Nephron progenitor cell (in vitro differentiated cells): ENCODE measurements around the gene AFAP1.

ENCODE experiments used
- DNase-seq: peaks from one replicate; pipeline ENCODE4 v3.0.0; 2021
- H3K27ac Mint-ChIP-seq: 2 replicates; pipeline ENCODE4 v1.8.0; 2021; ENCODE audit warnings: mild to moderate bottlenecking, moderate library complexity, mixed read lengths
- H3K27me3 Mint-ChIP-seq: 2 replicates; pipeline ENCODE4 v1.8.0; 2021; ENCODE audit warnings: mild to moderate bottlenecking, low read depth, mixed read lengths; ENCODE audit not compliant: poor library complexity
- H3K36me3 Mint-ChIP-seq: 2 replicates; pipeline ENCODE4 v1.8.0; 2021; ENCODE audit warnings: low read depth, mixed read lengths
- H3K4me1 Mint-ChIP-seq: 2 replicates; pipeline ENCODE4 v1.8.0; 2021; ENCODE audit warnings: mixed read lengths
- H3K4me3 Mint-ChIP-seq: 2 replicates; pipeline ENCODE4 v1.8.0; 2021; ENCODE audit warnings: mild to moderate bottlenecking, moderate library complexity, mixed read lengths
- H3K9me3 Mint-ChIP-seq: 2 replicates; pipeline ENCODE4 v1.8.0; 2021; ENCODE audit warnings: mild to moderate bottlenecking, moderate library complexity, mixed read lengths
- CTCF ChIP-seq: fragments of 200-600 bp; sonication (generic); IDR thresholded peaks from 2 replicates; pipeline ENCODE4 v1.5.0; 2021; ENCODE audit warnings: antibody characterized with exemption

AFAP1 gene

DNA sequence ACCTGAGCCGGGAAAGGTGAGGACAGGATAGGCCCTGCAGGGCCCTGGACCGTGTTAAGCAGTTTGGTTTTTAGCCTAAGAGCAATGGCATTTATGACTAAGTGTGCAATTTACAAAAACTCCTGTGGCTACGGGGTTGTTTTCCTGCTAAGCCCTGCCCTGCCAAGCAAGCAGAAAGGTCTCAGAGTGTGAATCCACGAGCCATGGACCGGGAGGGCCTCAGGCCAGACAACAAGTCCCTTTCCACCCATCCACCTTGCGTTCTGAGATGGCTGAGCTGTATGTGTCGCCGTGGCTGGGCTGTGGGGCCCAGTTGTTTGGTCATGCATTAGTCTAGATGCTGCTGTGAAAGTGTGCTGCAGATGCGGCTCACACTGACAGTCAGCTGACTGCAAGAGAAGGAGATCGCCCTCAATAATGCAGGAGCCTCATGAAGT, 33.9 kb upstream of the AFAP1 start:
- H3K4me1 Mint-ChIP-seq, result peaks cover 43% of the 10 kb centered on the region
- peaks cover 4% of the 10 kb centered on the region for H3K9me3 Mint-ChIP-seq
- peaks cover 9% of the 10 kb centered on the region for H3K27me3 Mint-ChIP-seq

DNA sequence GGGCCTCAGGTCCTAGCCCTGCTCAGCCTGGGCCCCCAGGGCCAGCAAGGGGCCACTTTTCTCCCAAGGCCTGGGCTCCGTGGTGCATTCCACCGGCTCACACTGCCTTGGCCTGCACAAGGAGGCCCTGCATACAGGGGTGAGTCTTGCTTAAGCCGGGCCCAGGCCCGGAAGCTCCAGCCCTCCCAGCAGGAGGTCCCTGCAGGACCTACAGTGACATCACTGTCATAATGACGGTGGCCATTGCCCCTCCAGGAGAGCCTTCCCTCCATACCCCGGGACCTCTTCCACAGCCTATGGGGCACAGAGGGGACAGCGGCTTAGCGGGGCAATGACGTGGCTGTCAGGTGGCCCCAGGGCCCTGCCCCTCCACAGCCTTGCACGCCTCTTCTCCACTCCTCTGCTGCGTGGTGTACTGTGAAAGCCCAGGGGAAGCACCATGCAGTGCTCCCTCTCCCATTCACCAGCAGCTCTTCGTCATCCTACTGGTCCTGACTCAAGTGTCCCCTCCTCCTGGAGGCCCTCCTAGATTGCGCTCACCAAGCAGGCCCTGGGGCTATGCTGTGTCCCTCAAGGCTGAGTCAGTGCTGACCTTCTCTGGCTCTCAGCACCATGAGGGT, 32.3 kb upstream of the AFAP1 start:
- no peak overlapping the region for H3K4me3 Mint-ChIP-seq
- no peaks in the 10 kb centered on the region for H3K36me3 Mint-ChIP-seq
- no peak for DNase-seq
- peaks cover 11% of the 10 kb centered on the region for H3K27me3 Mint-ChIP-seq
- peaks cover 56% of the 10 kb centered on the region for H3K4me1 Mint-ChIP-seq
- peaks cover 2% of the 10 kb centered on the region for H3K9me3 Mint-ChIP-seq
- TF ChIP-seq CTCF, result no peak
- no peak overlapping the region for H3K27ac Mint-ChIP-seq

More for the DNA sequence above, 33.9 kb upstream of the AFAP1 start:
- DNase-seq, result no peak
- Mint-ChIP-seq H3K27ac (no peak overlapping the region), H3K36me3 (no peaks in the 10 kb centered on the region), H3K4me3 (no peak overlapping the region)
- no peak for TF ChIP-seq CTCF

- TF ChIP-seq CTCF, result no peak
- H3K27me3 Mint-ChIP-seq, result peaks cover 9% of the 10 kb centered on the region
- no peak overlapping the region for H3K27ac Mint-ChIP-seq
- no peak for DNase-seq
- no peak overlapping the region for H3K4me3 Mint-ChIP-seq
- H3K9me3 Mint-ChIP-seq, result no peaks in the 10 kb centered on the region
- H3K36me3 Mint-ChIP-seq, result no peaks in the 10 kb centered on the region
- H3K4me1 Mint-ChIP-seq, result peaks cover 60% of the 10 kb centered on the region
These were observed 31.5 kb upstream of the AFAP1 start for GRCh38 chr4:7971159-7971631.

DNA sequence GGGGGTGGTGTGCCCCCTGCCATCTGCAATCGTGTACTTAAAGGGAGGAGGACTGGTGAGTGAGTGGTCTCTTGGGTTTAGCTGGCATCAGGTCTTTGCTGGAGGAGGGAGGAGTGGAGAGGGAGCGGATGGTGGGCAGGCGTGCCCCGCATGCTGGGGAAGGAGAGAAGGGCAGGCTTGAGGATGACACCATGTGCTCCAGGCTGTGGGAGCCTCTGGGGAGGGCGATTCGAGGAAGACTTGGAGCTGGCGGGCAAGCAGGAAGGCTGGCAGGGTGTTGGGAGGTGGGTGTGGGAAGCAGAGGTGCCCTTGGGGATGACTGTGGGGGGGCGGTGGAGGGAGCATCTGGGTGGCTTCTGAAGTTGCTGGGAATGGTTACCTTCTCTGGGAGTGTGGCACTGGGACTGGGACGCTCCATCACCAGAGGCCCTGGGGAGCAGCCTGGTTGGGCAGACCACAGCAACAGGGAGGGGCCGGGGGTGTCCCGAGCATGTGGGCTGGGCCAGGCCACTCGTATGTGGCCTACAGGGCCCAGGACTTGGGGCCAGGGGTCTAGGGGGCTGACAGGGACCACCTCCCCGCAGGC, 30.8 kb upstream of the AFAP1 start:
- no peak for TF ChIP-seq CTCF

GRCh38 chr4:7968262-7968896, 28.7 kb upstream of the AFAP1 start:
- Mint-ChIP-seq H3K27me3 (peaks cover 6% of the 10 kb centered on the region), H3K36me3 (no peaks in the 10 kb centered on the region), H3K4me3 (no peak overlapping the region), H3K27ac (peak overlapping the region; percentile 69), H3K4me1 (peaks cover 73% of the 10 kb centered on the region), H3K9me3 (no peaks in the 10 kb centered on the region)
- no peak for DNase-seq
- TF ChIP-seq CTCF, result no peak

More for the DNA sequence above, 30.8 kb upstream of the AFAP1 start:
- no peaks in the 10 kb centered on the region for H3K36me3 Mint-ChIP-seq
- DNase-seq, result no peak
- H3K4me1 Mint-ChIP-seq, result peaks cover 68% of the 10 kb centered on the region
- H3K27me3 Mint-ChIP-seq, result peaks cover 7% of the 10 kb centered on the region
- no peaks in the 10 kb centered on the region for H3K9me3 Mint-ChIP-seq
- H3K27ac Mint-ChIP-seq, result no peak overlapping the region
- H3K4me3 Mint-ChIP-seq, result no peak overlapping the region
